HG03439 (cell line): Measurements from ENCODE around the gene FAM200A.
"Not testable (repeated sequence)": the region's sequence is repeated elsewhere in the genome, so short reads cannot be mapped to it uniquely, and the experiment has no call there.

ENCODE experiments used
- ATAC-seq: cut with Tn5 transposase; IDR thresholded peaks from one replicate; pipeline ENCODE4 v1.9.1; 2021; ENCODE audit warnings: mild to moderate bottlenecking, moderate library complexity; ENCODE audit not compliant: unreplicated experiment

Gene FAM200A

DNA sequence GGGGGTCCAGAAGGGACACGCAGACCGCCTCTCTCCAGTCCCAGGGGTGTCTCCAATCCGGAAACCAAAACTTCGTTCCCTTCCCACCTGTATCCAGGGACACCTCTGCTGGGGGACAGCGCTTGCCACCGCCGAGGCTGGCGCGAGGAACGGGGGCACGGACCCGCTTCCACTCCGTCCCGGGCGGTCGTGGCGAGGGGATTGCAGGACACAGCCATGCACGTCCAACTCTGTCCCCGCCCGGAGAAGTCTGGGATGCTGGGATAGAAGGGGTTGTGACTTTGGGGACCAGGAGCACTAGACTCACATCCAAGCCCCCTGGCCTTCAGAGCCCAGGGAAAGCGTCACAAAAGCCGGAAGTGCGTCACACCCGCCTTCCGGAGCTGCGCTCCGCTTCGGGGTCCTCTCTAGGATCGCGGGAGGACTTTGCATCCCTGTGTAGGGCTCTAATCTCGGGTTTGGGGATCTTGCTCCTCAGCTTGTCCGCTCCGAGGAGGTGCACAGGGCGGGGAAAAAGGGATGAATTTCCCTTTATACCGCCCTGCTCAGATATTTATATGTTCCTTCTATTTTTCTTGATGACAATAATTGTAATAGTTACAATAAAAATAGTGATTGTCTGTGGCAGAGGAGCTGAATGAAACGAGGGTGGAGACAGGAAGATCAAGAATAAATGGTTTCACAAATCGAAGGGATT is at the start of gene FAM200A:
Gene FAM200A, minus strand, starts transcription at position 348 of the 697 bp plus-strand sequence. CDS start 3,707 bp downstream, outside the sequence.
- ATAC-seq, result peak; percentile 87

DNA sequence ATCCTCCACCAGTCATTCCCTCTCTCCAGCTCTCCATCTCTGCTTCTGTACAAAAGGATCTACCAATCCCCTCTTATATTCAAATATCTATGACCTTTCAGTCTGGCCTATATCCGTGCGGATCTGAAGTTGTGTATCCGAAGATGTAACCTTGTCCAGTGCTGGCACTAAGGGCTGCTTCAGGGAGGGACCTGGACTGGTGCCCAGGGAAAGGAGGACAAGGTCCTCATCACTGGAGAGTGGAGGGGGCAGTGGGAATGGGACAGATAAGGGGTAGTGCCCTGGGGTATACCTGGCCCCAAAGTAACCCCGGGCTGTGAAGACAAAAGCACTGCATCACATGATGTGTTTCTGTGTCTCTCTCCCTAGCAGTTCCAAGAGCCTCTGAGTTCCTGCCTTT is 47.9 kb upstream of the FAM200A start:
- ATAC-seq, result no peak

DNA sequence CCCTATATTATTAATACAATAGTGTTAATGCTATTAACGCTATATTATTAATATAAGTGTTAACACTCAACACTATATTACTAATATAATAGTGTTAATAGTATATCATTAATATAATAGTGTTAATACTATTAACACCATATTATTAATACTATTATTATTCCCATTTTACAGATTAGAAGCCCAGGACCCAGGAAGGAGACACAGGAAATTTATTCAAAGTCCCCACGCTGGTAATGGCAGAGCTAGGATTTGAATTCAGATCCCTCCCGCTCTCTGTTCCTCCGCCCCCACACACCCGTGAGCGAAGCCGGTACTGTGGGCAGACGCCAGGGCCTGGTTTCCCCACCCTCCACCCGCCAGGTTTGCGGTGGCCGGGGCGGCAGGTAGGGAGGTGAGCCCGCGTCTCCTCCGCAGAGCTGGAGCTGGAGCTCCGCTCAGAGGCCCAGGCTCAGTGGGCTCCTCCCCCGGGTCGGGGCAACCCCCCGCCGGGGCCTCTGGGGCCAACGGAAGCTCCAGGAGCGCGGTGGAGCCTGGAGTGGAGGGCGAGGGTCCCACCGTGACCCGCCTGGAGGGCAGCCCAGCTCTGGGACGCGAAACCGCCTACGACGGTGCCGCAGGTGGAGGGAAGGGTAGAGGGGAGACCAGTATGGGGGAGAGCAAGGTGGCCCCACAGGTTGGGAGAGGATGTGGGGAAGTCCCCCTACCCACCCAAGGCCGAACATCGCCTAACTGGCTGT is 46.0 kb upstream of the FAM200A start, which contains the start of gene TMEM225B:
Gene TMEM225B, plus strand, starts transcription at position 506 of the 740 bp plus-strand sequence. CDS start 6,122 bp downstream, outside the sequence.
- ATAC-seq, result no peak

DNA sequence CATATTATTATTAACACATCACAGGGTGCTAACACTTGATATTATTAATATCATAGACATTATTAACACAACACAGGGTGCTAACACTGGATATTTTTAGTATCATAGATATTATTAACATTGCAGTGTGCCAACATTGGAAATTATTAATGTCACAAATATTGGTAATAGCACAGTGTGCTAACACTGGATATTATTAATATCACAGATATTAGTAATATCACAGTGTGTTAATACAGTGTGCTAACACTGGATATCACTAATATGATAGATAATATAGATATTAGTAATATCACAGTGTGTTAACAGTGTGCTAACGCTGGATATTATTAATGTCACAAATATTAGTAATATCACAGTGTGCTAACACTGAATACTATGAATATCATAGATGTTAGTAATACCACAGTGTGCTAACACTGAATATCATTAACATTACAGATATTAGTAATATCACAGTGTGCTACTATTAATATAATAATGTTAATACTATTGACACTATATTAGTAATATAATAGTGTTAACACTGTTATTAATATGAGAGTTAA is 44.6 kb upstream of the FAM200A start:
- no peak for ATAC-seq

- no peak for ATAC-seq
Observed at GRCh38 chr7:99594948-99595745, 43.2 kb upstream of the FAM200A start.

- ATAC-seq, result no peak
Observed at GRCh38 chr7:99588868-99589267, 37.0 kb upstream of the FAM200A start.

GRCh38 chr7:99580778-99581332 is 28.9 kb upstream of the FAM200A start:
- ATAC-seq, result not testable (repeated sequence)

GRCh38 chr7:99579956-99580777 is 28.3 kb upstream of the FAM200A start:
- ATAC-seq, result no peak

DNA sequence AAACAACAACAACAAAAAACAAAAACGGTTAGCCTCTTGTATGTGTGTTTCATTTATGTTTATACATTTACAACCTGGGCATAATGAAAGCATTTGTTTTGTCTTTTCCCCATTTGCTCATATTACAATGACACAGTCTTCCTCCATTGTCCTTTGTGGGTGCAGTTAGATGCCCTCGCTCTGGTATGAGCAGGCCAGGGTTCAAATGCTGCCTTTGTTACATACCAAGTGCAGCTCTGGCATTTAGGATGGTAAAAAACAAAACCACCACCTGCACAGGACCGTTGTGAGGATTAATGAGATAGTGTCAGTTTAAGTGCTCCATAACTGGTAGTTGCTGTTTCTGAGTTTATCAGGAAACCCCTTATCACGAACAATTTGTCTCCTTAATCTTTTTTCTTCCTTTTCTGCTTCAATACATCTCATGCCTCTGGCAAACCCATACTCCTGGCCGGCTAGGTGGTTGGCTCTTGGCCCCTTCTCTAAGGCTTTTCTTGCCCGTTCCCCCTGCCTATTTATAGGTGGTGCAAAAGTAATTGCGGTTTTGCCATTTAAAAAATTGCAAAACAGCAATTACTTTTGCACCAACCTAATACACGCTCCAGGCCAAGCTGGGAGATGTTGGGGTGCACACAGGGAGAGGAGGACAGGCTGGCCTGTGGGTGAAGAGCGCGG is 27.5 kb upstream of the FAM200A start:
- ATAC-seq, result no peak

DNA sequence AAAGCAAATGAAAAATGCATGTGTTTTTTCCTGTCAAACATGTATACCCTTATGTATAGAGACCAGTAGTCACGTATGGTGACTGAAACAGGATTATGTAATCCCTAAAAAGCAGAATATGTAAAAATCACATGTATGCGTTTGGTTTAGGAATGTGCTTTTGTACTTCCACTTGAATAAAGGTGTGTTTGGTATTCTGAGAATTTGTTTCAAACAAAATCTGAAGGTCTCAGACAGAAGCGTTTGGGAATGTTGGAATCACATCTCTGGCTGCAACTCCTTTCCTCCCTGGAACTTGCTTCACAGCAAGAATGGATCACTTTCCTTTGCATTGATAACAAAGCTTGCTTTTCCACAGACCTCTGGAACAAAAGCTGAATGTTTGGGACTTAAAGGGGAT is 24.3 kb upstream of the FAM200A start:
- ATAC-seq, result no peak

DNA sequence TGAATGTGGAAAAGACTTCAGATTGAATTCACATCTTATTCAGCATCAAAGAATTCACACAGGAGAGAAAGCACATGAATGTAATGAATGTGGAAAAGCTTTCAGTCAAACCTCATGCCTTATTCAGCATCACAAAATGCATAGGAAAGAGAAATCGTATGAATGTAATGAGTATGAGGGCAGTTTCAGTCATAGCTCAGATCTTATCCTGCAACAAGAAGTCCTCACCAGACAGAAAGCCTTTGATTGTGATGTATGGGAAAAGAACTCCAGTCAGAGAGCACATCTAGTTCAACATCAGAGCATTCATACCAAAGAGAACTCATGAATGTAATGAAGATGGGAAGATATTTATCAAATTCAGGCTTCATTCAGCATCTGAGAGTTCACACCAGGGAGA is 21.3 kb upstream of the FAM200A start:
- no peak for ATAC-seq

GRCh38 chr7:99571768-99572167 is 19.9 kb upstream of the FAM200A start:
- ATAC-seq, result no peak

- ATAC-seq, result not testable (repeated sequence)
Observed at GRCh38 chr7:99568770-99569169, 16.9 kb upstream of the FAM200A start.

DNA sequence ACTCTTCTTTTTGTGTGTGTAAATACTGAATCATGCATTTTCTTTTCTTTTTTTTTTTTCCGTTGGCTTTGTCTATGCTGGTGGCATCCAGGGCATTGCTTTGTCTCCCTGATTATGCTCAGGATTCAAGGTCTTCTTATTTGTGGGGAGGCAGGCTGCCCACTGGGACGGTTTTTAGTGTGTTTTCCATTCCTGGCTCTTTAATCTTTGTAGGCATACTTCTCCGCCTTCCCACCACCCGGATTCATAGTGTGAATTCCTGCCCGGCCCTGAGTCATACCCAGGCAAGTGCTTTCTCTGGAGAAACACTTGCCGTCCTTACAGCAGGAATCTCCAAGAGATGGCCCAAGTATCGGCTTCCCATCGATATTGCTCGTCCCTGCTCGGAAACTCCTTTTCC is 11.7 kb upstream of the FAM200A start:
- no peak for ATAC-seq

GRCh38 chr7:99562832-99563231 is 10.9 kb upstream of the FAM200A start:
- ATAC-seq, result no peak

DNA sequence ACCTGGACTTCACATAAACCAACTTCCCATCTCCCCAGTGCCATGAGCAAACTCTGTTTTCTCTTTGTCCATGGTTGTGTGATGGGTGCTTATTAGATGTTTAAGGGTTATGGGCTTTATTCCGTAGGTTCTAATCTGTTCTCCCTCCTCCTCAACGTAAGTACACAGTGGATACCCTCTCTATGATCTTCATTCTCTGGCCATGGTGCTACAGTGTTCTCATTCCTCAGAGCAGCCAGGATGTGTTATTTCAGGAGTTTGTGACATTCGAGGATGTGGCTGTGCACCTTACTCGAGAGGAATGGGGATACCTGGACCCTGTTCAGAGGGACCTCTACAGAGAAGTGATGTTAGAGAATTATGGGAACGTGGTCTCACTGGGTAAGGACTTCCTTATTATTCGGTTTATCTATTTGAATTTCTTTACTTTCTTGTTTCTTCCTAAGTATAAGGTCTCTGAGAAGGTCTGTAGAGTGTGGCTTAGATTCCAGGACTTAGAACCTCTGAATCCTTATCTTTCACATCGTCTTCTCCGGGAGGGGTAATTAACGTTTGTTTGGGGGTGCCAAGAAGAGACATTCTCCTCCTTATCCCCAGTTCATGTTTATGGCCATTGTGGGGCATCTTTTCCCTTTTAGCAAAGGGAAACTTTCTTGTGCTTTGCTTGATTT is 10.3 kb upstream of the FAM200A start:
- ATAC-seq, result no peak

GRCh38 chr7:99561737-99562051 is 9.8 kb upstream of the FAM200A start:
- no peak for ATAC-seq

- no peak for ATAC-seq
Observed at GRCh38 chr7:99560834-99561736, 9.2 kb upstream of the FAM200A start.
